Prostate gland (tissue), 2 donors: ENCODE measurements around the gene MYD88. TPM values are rescaled to one million over a fixed set of nuclear protein-coding genes. Genes with fewer than 3 reads are reported as not detected.

ENCODE experiments used
- DNase-seq: peaks from one replicate; pipeline ENCODE4 v3.0.0-alpha.2; 2019; ENCODE audit warnings: low spot score
- H3K27ac ChIP-seq, 2 donors: fragments of 200-600 bp; sonication (generic); 2 replicates each; pipeline ENCODE4 v1.5.1; 2017 to 2019
- H3K27me3 ChIP-seq: fragments of 200-600 bp; sonication (generic); replicated peaks from 2 replicates; pipeline ENCODE4 v1.5.1; 2019; ENCODE audit not compliant: insufficient read depth
- H3K36me3 ChIP-seq, 2 donors: fragments of 200-600 bp; sonication (generic); 1 replicate in 1 of 2; 2 replicates in 1 of 2; pipeline versions ENCODE4 v1.5.1 to v1.8.1; 2017 to 2019
- H3K4me1 ChIP-seq: fragments of 200-600 bp; sonication (generic); replicated peaks from 2 replicates; pipeline ENCODE4 v1.5.1; 2019
- H3K4me3 ChIP-seq, 2 donors: fragments of 200-600 bp; sonication (generic); 2 replicates each; pipeline ENCODE4 v1.5.1; 2017 to 2019
- H3K9me3 ChIP-seq: fragments of 200-600 bp; sonication (generic); 2 replicates; pipeline ENCODE4 v1.5.1; 2017
- CTCF ChIP-seq, 4 experiments: fragments of 200-600 bp in 2 of 4; fragments of 450-650 bp in 2 of 4; sonication (generic) in 2 of 4; IDR thresholded peaks; 1 replicate in 3 of 4; 2 replicates in 1 of 4; pipeline ENCODE4 v1.5.1; 2016 to 2019; ENCODE audit warnings: antibody characterized with exemption in 4 of 4, mild to moderate bottlenecking in 2 of 4, moderate library complexity in 2 of 4
- POLR2A ChIP-seq: fragments of 450-650 bp; IDR thresholded peaks from one replicate; pipeline ENCODE4 v1.6.1; 2016; ENCODE audit warnings: antibody characterized with exemption, mild to moderate bottlenecking
- POLR2AphosphoS5 ChIP-seq: sonication (generic); formaldehyde crosslinking; IDR thresholded peaks from one replicate; pipeline ENCODE4 v1.6.1; 2017; ENCODE audit warnings: antibody characterized with exemption
- WGBS: methylation state at CpG from one replicate; pipeline ENCODE4 v1.1.5; 2018; 5-methylcytosine and 5-hydroxymethylcytosine counted together
- intact Hi-C: fragments of 100-400 bp; cut with DNase I; formaldehyde crosslinking; loops from one replicate; pipeline ENCODE4 v1.14.2; 2022
- small RNA-seq, 2 donors: library from RNA; depleted of rRNA; stranded (forward); fragments of <200 nt; gene quantifications; one replicate each; pipeline ENCODE3, GENCODE V24; 2016
- total RNA-seq, 2 donors: library from RNA; depleted of rRNA; stranded (reverse); fragments of >200 nt; gene quantifications; one replicate each; pipeline ENCODE4 v1.1.0, GENCODE V29; 2016

Gene MYD88
- total RNA-seq, 2 donors from 2014 or later, result 21.4 to 30.8 TPM

GRCh38 chr3:38186781-38187180 is 48.3 kb downstream of the MYD88 start:
- Histone ChIP-seq H3K27ac (no peak overlapping the region), H3K27me3 (no peaks in the 10 kb centered on the region)

GRCh38 chr3:38190481-38190881 is 52.0 kb downstream of the MYD88 start:
- no peak overlapping the region for H3K4me3 ChIP-seq
- intact Hi-C loops, result no loop called here
- no peaks in the 10 kb centered on the region for H3K9me3 ChIP-seq

More at GRCh38 chr3:38186781-38187180, 48.3 kb downstream of the MYD88 start:
- WGBS, result 96% methylated on average over 1 of the region's 1 CpG
- DNase-seq, result no peak
- no peaks in the 10 kb centered on the region for H3K9me3 ChIP-seq
- no peak for TF ChIP-seq POLR2A
- no peak for TF ChIP-seq POLR2AphosphoS5
- no peak for TF ChIP-seq CTCF (IDR thresholded peaks at IDR 0.05)
- no peak overlapping the region for H3K4me3 ChIP-seq
- no peaks in the 10 kb centered on the region for H3K4me1 ChIP-seq
- H3K36me3 ChIP-seq, result no peaks in the 10 kb centered on the region
- intact Hi-C loops, result no loop called here

More at GRCh38 chr3:38190481-38190881, 52.0 kb downstream of the MYD88 start:
- Histone ChIP-seq H3K27ac (no peak overlapping the region), H3K27me3 (no peaks in the 10 kb centered on the region), H3K4me1 (no peaks in the 10 kb centered on the region), H3K36me3 (no peaks in the 10 kb centered on the region)
- no peak for TF ChIP-seq POLR2A
- TF ChIP-seq POLR2AphosphoS5, result no peak
- TF ChIP-seq CTCF (IDR thresholded peaks at IDR 0.05), result no peak
- DNase-seq, result no peak

Small RNAs within 50 kb of the gene (small RNA-seq; reads per million reads assigned to genes)
- gene RF00019, result 0 reads per million in 2 donors

Other genes with a start within 250 kb of the MYD88 start
- 10 to 100 TPM; 29.1 to 29.3 TPM for gene VILL, start 147.9 kb upstream of the MYD88 start, total RNA-seq
- 100 to 1,000 TPM in 1 of 2 donors, 10 to 100 TPM in 1; 29.7 to 176 TPM for gene PLCD1, start 109.0 kb upstream of the MYD88 start, total RNA-seq
- gene DLEC1, start 99.5 kb upstream of the MYD88 start, total RNA-seq, result 10 to 100 TPM in 1 of 2 donors, under 1 TPM in 1; 0.32 to 13.1 TPM
- gene ACAA1, start 1.5 kb upstream of the MYD88 start, total RNA-seq, result 100 to 1,000 TPM in 1 of 2 donors, 10 to 100 TPM in 1; 89.8 to 112 TPM
- 10 to 100 TPM; 21.2 to 32.7 TPM for gene OXSR1, start 26.9 kb downstream of the MYD88 start, total RNA-seq
- gene SLC22A13, start 127.2 kb downstream of the MYD88 start, total RNA-seq, result 1 to 10 TPM in 1 of 2 donors, not detected in 1; 1.6 TPM
- gene SLC22A14, start 143.6 kb downstream of the MYD88 start, total RNA-seq, result 1 to 10 TPM in 1 of 2 donors, under 1 TPM in 1; 0.64 to 1.5 TPM
- 1 to 10 TPM; 4.9 TPM for gene XYLB, start 208.1 kb downstream of the MYD88 start, total RNA-seq